Body of pancreas (tissue), 4 donors: Measurements from ENCODE around the gene TAS2R39. TPM values are rescaled to one million over a fixed set of nuclear protein-coding genes. Genes with fewer than 3 reads are reported as not detected.
A peak's percentile ranks its signal among the peaks of the same experiment; 100 is the strongest.
"Not testable (repeated sequence)": the region's sequence is repeated elsewhere in the genome, so short reads cannot be mapped to it uniquely, and the experiment has no call there.

ENCODE experiments used
- ATAC-seq: fragments of 150-250 bp; one replicate; pipeline ENCODE4 v1.9.1; 2016
- DNase-seq, 4 donors: peaks; one replicate each; pipeline ENCODE4 v3.0.0-alpha.2; 2019
- H3K27ac ChIP-seq, 4 donors: fragments of 200-600 bp; sonication (generic); 1 replicate in 3 of 4; 2 replicates in 1 of 4; pipeline versions ENCODE4 v1.5.1 to v1.6.1; 2016 to 2019; ENCODE audit warnings: mild to moderate bottlenecking in 1 of 4, mixed read lengths in 1 of 4, moderate library complexity in 1 of 4
- H3K27me3 ChIP-seq, 2 donors: fragments of 200-600 bp; sonication (generic); one replicate each; pipeline ENCODE4 v1.6.0; 2016; ENCODE audit warnings: mild to moderate bottlenecking in 1 of 2
- H3K36me3 ChIP-seq, 2 donors: fragments of 200-600 bp; sonication (generic); replicated peaks in 1 of 2; 2 replicates each; pipeline ENCODE4 v1.5.1; 2016; ENCODE audit warnings: low read depth in 2 of 2; ENCODE audit not compliant: insufficient read depth in 1 of 2
- H3K4me1 ChIP-seq: fragments of 200-600 bp; sonication (generic); one replicate; pipeline ENCODE4 v1.6.0; 2016
- H3K4me3 ChIP-seq, 2 donors: fragments of 200-600 bp; sonication (generic); 1 replicate in 1 of 2; 2 replicates in 1 of 2; pipeline ENCODE4 v1.5.1; 2016 to 2019
- H3K9me3 ChIP-seq, 3 donors: fragments of 200-600 bp; sonication (generic); 1 replicate in 2 of 3; 2 replicates in 1 of 3; pipeline ENCODE4 v1.5.1; 2016
- POLR2A ChIP-seq, 3 donors: fragments of 450-650 bp; IDR thresholded peaks; one replicate each; pipeline ENCODE4 v1.6.1; 2016; ENCODE audit warnings: antibody characterized with exemption in 3 of 3, mild to moderate bottlenecking in 2 of 3
- WGBS, 2 donors: methylation state at CpG; one replicate each; pipeline ENCODE4 v1.1.5; 2017; 5-methylcytosine and 5-hydroxymethylcytosine counted together
- intact Hi-C: fragments of 100-400 bp; cut with DNase I; formaldehyde crosslinking; loops from one replicate; pipeline ENCODE4 v1.15.1; 2023
- total RNA-seq, 2 donors: library from RNA; depleted of rRNA; stranded (reverse); fragments of >200 nt; gene quantifications; one replicate each; pipeline ENCODE4 v1.1.0, GENCODE V29; 2016
- TF ChIP-seq, protein P1 (sequence below), 7 experiments: fragments of 450-650 bp in 4 of 7; fragments of 200-600 bp in 3 of 7; sonication (generic) in 3 of 7; IDR thresholded peaks; one replicate each; pipeline ENCODE4 v1.5.1; 2016 to 2019; ENCODE audit warnings: antibody characterized with exemption in 7 of 7

Gene TAS2R39
- total RNA-seq, result not detected

DNA sequence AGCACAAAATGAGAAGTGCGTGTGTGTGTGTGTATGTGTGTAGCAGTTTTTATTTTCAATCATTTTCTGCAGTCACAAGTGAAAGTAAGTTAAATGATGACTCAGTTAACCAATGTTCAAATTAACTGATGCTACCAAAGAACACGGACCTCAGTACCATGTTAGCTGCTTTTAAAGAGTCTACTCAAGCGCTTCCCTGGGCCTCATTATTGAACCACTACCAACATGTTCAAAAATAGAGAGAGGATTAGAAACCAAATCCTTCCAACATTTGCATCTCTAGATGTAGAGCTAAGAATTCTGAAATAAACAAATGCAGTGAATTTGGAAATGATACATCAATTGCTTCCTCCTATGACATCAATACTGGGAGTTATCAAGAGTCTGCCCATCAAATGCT is at the start of gene TAS2R39:
TAS2R39 (plus strand) TSS at position 396 of the 400 bp plus-strand sequence; CDS start at position 396, 0 bp downstream.
- peaks cover 0 to 2% (median 0%) of the 10 kb centered on the region in 3 donors for H3K9me3 ChIP-seq
- no peak for TF ChIP-seq POLR2A (IDR thresholded peaks at IDR 0.05)
- TF ChIP-seq, protein P1, sequence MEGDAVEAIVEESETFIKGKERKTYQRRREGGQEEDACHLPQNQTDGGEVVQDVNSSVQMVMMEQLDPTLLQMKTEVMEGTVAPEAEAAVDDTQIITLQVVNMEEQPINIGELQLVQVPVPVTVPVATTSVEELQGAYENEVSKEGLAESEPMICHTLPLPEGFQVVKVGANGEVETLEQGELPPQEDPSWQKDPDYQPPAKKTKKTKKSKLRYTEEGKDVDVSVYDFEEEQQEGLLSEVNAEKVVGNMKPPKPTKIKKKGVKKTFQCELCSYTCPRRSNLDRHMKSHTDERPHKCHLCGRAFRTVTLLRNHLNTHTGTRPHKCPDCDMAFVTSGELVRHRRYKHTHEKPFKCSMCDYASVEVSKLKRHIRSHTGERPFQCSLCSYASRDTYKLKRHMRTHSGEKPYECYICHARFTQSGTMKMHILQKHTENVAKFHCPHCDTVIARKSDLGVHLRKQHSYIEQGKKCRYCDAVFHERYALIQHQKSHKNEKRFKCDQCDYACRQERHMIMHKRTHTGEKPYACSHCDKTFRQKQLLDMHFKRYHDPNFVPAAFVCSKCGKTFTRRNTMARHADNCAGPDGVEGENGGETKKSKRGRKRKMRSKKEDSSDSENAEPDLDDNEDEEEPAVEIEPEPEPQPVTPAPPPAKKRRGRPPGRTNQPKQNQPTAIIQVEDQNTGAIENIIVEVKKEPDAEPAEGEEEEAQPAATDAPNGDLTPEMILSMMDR (IDR thresholded peaks at IDR 0.05), result no peak
- no peak within 1 kb of the TSS for H3K27ac ChIP-seq
- intact Hi-C loops, result no loop called here
- WGBS, 2 donors, result 66 to 72% methylated on average over 3 of the region's 3 CpGs
- H3K36me3 ChIP-seq, result no peaks in the 10 kb centered on the region
- no peak for DNase-seq
- no peak within 1 kb of the TSS for H3K4me3 ChIP-seq
- H3K27me3 ChIP-seq, result no peaks in the 10 kb centered on the region
- no peak for ATAC-seq
- no peaks in the 10 kb centered on the region for H3K4me1 ChIP-seq

- no peaks in the 10 kb centered on the region for H3K36me3 ChIP-seq
- peaks cover 13% of the 10 kb centered on the region for H3K4me1 ChIP-seq
- peak overlapping the region in 2 of 4 donors; percentile 46 to 52 for H3K27ac ChIP-seq
- no peaks in the 10 kb centered on the region for H3K27me3 ChIP-seq
- H3K9me3 ChIP-seq, result no peaks in the 10 kb centered on the region
- DNase-seq (no peak), ATAC-seq (peak; percentile 52)
- intact Hi-C loops, result no loop called here
- no peak overlapping the region for H3K4me3 ChIP-seq
- TF ChIP-seq POLR2A (IDR thresholded peaks at IDR 0.05), result no peak
- TF ChIP-seq, protein P1 (IDR thresholded peaks at IDR 0.05), result no peak
Observed at GRCh38 chr7:143147070-143147469, 36.1 kb upstream of the TAS2R39 start.

GRCh38 chr7:143148050-143148449 is 35.2 kb upstream of the TAS2R39 start:
- no peak for ATAC-seq
- H3K9me3 ChIP-seq, result no peaks in the 10 kb centered on the region
- H3K27me3 ChIP-seq, result no peaks in the 10 kb centered on the region
- no peak for TF ChIP-seq POLR2A (IDR thresholded peaks at IDR 0.05)
- TF ChIP-seq, protein P1 (IDR thresholded peaks at IDR 0.05), result no peak
- WGBS, 2 donors, result 57 to 58% methylated on average over 4 of the region's 4 CpGs
- H3K4me1 ChIP-seq, result peaks cover 13% of the 10 kb centered on the region
- no peak overlapping the region for H3K4me3 ChIP-seq
- intact Hi-C loops, result no loop called here
- DNase-seq, result no peak
- no peaks in the 10 kb centered on the region for H3K36me3 ChIP-seq
- H3K27ac ChIP-seq, result peak overlapping the region in 2 of 4 donors; percentile 3 to 41

DNA sequence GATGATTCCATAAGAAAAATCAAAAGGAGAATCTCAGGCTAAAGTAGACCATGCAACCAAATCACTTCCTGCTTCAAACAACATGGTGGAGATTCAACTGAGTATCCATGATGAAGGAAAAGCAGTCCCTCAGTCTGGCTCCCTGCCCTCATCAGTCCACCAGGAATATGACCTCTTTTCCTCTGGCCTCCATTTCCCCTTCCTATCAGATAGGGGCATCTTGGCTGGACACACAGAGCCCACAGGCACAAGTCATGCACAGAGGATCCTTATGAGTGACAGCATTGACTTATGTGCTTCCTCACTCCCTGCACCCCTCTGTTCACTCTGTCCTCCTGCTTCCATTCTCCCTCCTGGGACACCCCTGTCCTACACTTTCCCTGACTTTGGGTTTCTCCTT is 34.6 kb upstream of the TAS2R39 start:
- no peaks in the 10 kb centered on the region for H3K36me3 ChIP-seq
- H3K27me3 ChIP-seq, result no peaks in the 10 kb centered on the region
- no peak overlapping the region for H3K27ac ChIP-seq
- peaks cover 13% of the 10 kb centered on the region for H3K4me1 ChIP-seq
- DNase-seq (no peak), ATAC-seq (no peak)
- H3K9me3 ChIP-seq, result no peaks in the 10 kb centered on the region
- TF ChIP-seq, protein P1 (IDR thresholded peaks at IDR 0.05), result no peak
- TF ChIP-seq POLR2A (IDR thresholded peaks at IDR 0.05), result no peak
- no peak overlapping the region for H3K4me3 ChIP-seq
- intact Hi-C loops, result no loop called here

GRCh38 chr7:143150696-143151095 is 32.5 kb upstream of the TAS2R39 start:
- H3K4me3 ChIP-seq, DNase-seq, ATAC-seq, H3K27me3 ChIP-seq, H3K27ac ChIP-seq, H3K36me3 ChIP-seq, H3K9me3 ChIP-seq, intact Hi-C loops: not testable (repeated sequence)
- peaks cover 13% of the 10 kb centered on the region for H3K4me1 ChIP-seq
- 94 to 95% methylated on average over 6 of the region's 6 CpGs for WGBS, 2 donors

DNA sequence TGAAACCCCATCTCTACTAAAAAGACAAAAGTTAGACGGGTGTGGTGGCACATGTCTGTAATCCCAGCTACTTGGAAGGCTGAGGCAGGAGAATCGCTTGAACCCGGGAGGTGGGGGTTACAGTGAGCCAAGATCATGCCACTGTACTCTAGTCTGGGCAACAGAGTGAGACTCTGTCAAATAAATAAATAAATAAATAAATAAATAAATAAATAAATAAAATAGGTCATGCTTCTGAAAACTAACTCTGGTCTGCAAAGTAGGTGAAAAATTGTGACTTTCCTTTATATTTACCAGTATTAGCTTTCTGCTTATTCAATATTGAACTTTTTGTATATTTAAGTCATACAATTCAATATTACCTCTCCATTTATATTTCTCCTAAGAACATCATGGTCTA is 24.6 kb upstream of the TAS2R39 start:
- H3K27ac ChIP-seq, H3K9me3 ChIP-seq, ATAC-seq, H3K4me3 ChIP-seq, DNase-seq, H3K4me1 ChIP-seq, intact Hi-C loops, H3K27me3 ChIP-seq, H3K36me3 ChIP-seq: not testable (repeated sequence)
- 85 to 89% methylated on average over 3 of the region's 3 CpGs for WGBS, 2 donors
